CD8-positive, alpha-beta memory T cell (primary cell): Measurements from ENCODE around the gene NDUFS3. TPM values are rescaled to one million over a fixed set of nuclear protein-coding genes. Genes with fewer than 3 reads are reported as not detected.

ENCODE experiments used
- CTCF ChIA-PET: fragments of 350-600 bp; sonication (Branson Sonifier 250); formaldehyde crosslinking; loops from one replicate; lab custom pipeline; 2021; ENCODE audit warnings: antibody characterized with exemption; lab: Charles Lee
- POLR2A ChIA-PET: fragments of 350-600 bp; sonication (Branson Sonifier 250); formaldehyde crosslinking; loops from one replicate; lab custom pipeline; 2021; ENCODE audit warnings: antibody characterized with exemption; lab: Charles Lee
- DNase-seq, 5 donors: peaks; one replicate each; pipeline versions ENCODE4 v3.0.0 to v3.0.0-alpha.2; 2020 to 2022; ENCODE audit warnings: mixed read lengths in 1 of 5
- H3K27ac ChIP-seq: one replicate; pipeline ENCODE4 v1.7.0; 2013; ENCODE audit warnings: low read depth, mild to moderate bottlenecking, low read length, moderate library complexity
- H3K27me3 ChIP-seq: 2 replicates; pipeline ENCODE4 v1.7.0; 2013; ENCODE audit warnings: low read length, mild to moderate bottlenecking; ENCODE audit not compliant: insufficient read depth, poor library complexity, severe bottlenecking
- H3K36me3 ChIP-seq: 2 replicates; pipeline ENCODE4 v1.7.0; 2013; ENCODE audit warnings: mild to moderate bottlenecking, low read length, moderate library complexity; ENCODE audit not compliant: insufficient read depth
- H3K4me1 ChIP-seq: 2 replicates; pipeline ENCODE4 v1.7.0; 2013; ENCODE audit warnings: mild to moderate bottlenecking, low read length, moderate library complexity; ENCODE audit not compliant: insufficient read depth
- H3K4me3 ChIP-seq: 2 replicates; pipeline ENCODE4 v1.7.0; 2013; ENCODE audit warnings: mild to moderate bottlenecking, low read length
- H3K9me3 ChIP-seq: 2 replicates; pipeline ENCODE4 v1.7.0; 2013; ENCODE audit warnings: mild to moderate bottlenecking, low read length
- H3K27ac Mint-ChIP-seq, 8 donors: one replicate each; pipeline ENCODE4 v1.8.0; 2020 to 2021; ENCODE audit warnings: mixed read lengths in 8 of 8, mild to moderate bottlenecking in 6 of 8, inconsistent platforms in 3 of 8, moderate library complexity in 3 of 8
- H3K27me3 Mint-ChIP-seq, 2 donors: one replicate each; pipeline ENCODE4 v1.8.0; 2020 to 2021; ENCODE audit warnings: mixed read lengths in 2 of 2, mild to moderate bottlenecking in 1 of 2, moderate library complexity in 1 of 2
- H3K36me3 Mint-ChIP-seq, 3 donors: one replicate each; pipeline ENCODE4 v1.8.0; 2020 to 2021; ENCODE audit warnings: mixed read lengths in 3 of 3, inconsistent platforms in 1 of 3, mild to moderate bottlenecking in 1 of 3
- H3K4me1 Mint-ChIP-seq, 3 donors: one replicate each; pipeline ENCODE4 v1.8.0; 2020 to 2021; ENCODE audit warnings: mixed read lengths in 3 of 3, inconsistent platforms in 1 of 3, mild to moderate bottlenecking in 1 of 3
- H3K4me3 Mint-ChIP-seq, 7 donors: one replicate each; pipeline ENCODE4 v1.8.0; 2020 to 2021; ENCODE audit warnings: mixed read lengths in 7 of 7, mild to moderate bottlenecking in 6 of 7, moderate library complexity in 4 of 7, inconsistent platforms in 2 of 7
- H3K9me3 Mint-ChIP-seq, 5 donors: one replicate each; pipeline ENCODE4 v1.8.0; 2020 to 2022; ENCODE audit warnings: mixed read lengths in 5 of 5, mild to moderate bottlenecking in 3 of 5, moderate library complexity in 2 of 5, inconsistent platforms in 1 of 5
- polyA plus RNA-seq: library from polyadenylated mRNA; unstranded; fragments of 300-500 nt; fragmentation: Illumina TruSeq; gene quantifications from one replicate; pipeline ENCODE4 v1.2.3, GENCODE V29; 2021
- total RNA-seq, 2 experiments: library from RNA; stranded (reverse); gene quantifications; one replicate each; pipeline ENCODE4 v1.2.3, GENCODE V29; 2021

NDUFS3 gene
- total and polyA plus RNA-seq, 3 experiments from 2014 or later: 98.9 to 157 (median 147) TPM

- Histone ChIP-seq H3K9me3 (no peaks in the 10 kb centered on the region), H3K27ac (no peak overlapping the region), H3K36me3 (peaks cover 16% of the 10 kb centered on the region), H3K27me3 (no peaks in the 10 kb centered on the region), H3K4me3 (no peak overlapping the region), H3K4me1 (no peaks in the 10 kb centered on the region)
- DNase-seq: no peak
- Mint-ChIP-seq H3K9me3 (no peaks in the 10 kb centered on the region), H3K4me3 (no peak overlapping the region), H3K27me3 (peaks cover 0 to 5% of the 10 kb centered on the region in 2 donors), H3K27ac (peak overlapping the region in 1 of 8 donors; percentile 57), H3K36me3 (peaks cover 15 to 32% (median 15%) of the 10 kb centered on the region in 3 donors), H3K4me1 (peaks cover 0 to 2% (median 0%) of the 10 kb centered on the region in 3 donors)
- POLR2A ChIA-PET: no interaction called here
- CTCF ChIA-PET: no interaction called here
Measured at GRCh38 chr11:47587039-47587716, 8.3 kb downstream of the NDUFS3 start.

- H3K4me3 Mint-ChIP-seq: no peak overlapping the region
- Histone ChIP-seq H3K27me3 (peaks cover 2% of the 10 kb centered on the region), H3K4me3 (no peak overlapping the region), H3K4me1 (no peaks in the 10 kb centered on the region), H3K27ac (no peak overlapping the region), H3K36me3 (peaks cover 13% of the 10 kb centered on the region), H3K9me3 (no peaks in the 10 kb centered on the region)
- POLR2A ChIA-PET: no interaction called here
- DNase-seq: no peak
- no peaks in the 10 kb centered on the region for H3K4me1 Mint-ChIP-seq
- H3K36me3 Mint-ChIP-seq: peaks cover 11 to 26% (median 12%) of the 10 kb centered on the region in 3 donors
- no peak overlapping the region for H3K27ac Mint-ChIP-seq
- CTCF ChIA-PET: no interaction called here
- no peaks in the 10 kb centered on the region for H3K9me3 Mint-ChIP-seq
- peaks cover 6 to 10% of the 10 kb centered on the region in 2 donors for H3K27me3 Mint-ChIP-seq
Measured at GRCh38 chr11:47587723-47588326, 9.0 kb downstream of the NDUFS3 start.

- H3K27ac ChIP-seq: no peak overlapping the region
- H3K9me3 ChIP-seq: no peaks in the 10 kb centered on the region
- H3K9me3 Mint-ChIP-seq: no peaks in the 10 kb centered on the region
- H3K27ac Mint-ChIP-seq: no peak overlapping the region
- ChIA-PET CTCF (no interaction called here), POLR2A (no interaction called here)
- H3K4me3 ChIP-seq: no peak overlapping the region
- H3K27me3 Mint-ChIP-seq: peaks cover 17 to 18% of the 10 kb centered on the region in 2 donors
- H3K27me3 ChIP-seq: peaks cover 14% of the 10 kb centered on the region
- peaks cover under 1% of the 10 kb centered on the region for H3K36me3 ChIP-seq
- no peak for DNase-seq
- no peaks in the 10 kb centered on the region for H3K4me1 ChIP-seq
- peaks cover 4 to 13% (median 4%) of the 10 kb centered on the region in 3 donors for H3K36me3 Mint-ChIP-seq
- peaks cover 0 to 11% (median 2%) of the 10 kb centered on the region in 3 donors for H3K4me1 Mint-ChIP-seq
- no peak overlapping the region for H3K4me3 Mint-ChIP-seq
Measured at GRCh38 chr11:47589118-47589517, 10.2 kb downstream of the NDUFS3 start.

- ChIA-PET POLR2A (no interaction called here), CTCF (no interaction called here)
- H3K4me1 Mint-ChIP-seq: peaks cover 0 to 14% (median 2%) of the 10 kb centered on the region in 3 donors
- Histone ChIP-seq H3K9me3 (no peaks in the 10 kb centered on the region), H3K27ac (no peak overlapping the region), H3K36me3 (no peaks in the 10 kb centered on the region), H3K27me3 (peaks cover 18% of the 10 kb centered on the region), H3K4me3 (no peak overlapping the region), H3K4me1 (no peaks in the 10 kb centered on the region)
- no peak overlapping the region for H3K27ac Mint-ChIP-seq
- H3K27me3 Mint-ChIP-seq: peaks cover 20 to 21% of the 10 kb centered on the region in 2 donors
- H3K36me3 Mint-ChIP-seq: peaks cover 0 to 8% (median 2%) of the 10 kb centered on the region in 3 donors
- DNase-seq: no peak
- no peak overlapping the region for H3K4me3 Mint-ChIP-seq
- H3K9me3 Mint-ChIP-seq: no peaks in the 10 kb centered on the region
Measured at GRCh38 chr11:47589584-47589976, 10.7 kb downstream of the NDUFS3 start.

- no peak overlapping the region for H3K27ac ChIP-seq
Measured at GRCh38 chr11:47589977-47590861, 11.3 kb downstream of the NDUFS3 start.

GRCh38 chr11:47591764-47592163 is 12.9 kb downstream of the NDUFS3 start:
- no peak for DNase-seq
- H3K36me3 ChIP-seq: no peaks in the 10 kb centered on the region
- H3K36me3 Mint-ChIP-seq: peaks cover 0 to 4% (median 0%) of the 10 kb centered on the region in 3 donors
- no peaks in the 10 kb centered on the region for H3K9me3 ChIP-seq
- H3K4me1 ChIP-seq: no peaks in the 10 kb centered on the region
- H3K9me3 Mint-ChIP-seq: no peaks in the 10 kb centered on the region
- peaks cover 24% of the 10 kb centered on the region for H3K27me3 ChIP-seq
- peaks cover 29 to 35% of the 10 kb centered on the region in 2 donors for H3K27me3 Mint-ChIP-seq
- H3K27ac Mint-ChIP-seq: no peak overlapping the region
- no peak overlapping the region for H3K27ac ChIP-seq
- CTCF ChIA-PET: no interaction called here
- H3K4me1 Mint-ChIP-seq: peaks cover 0 to 14% (median 2%) of the 10 kb centered on the region in 3 donors
- H3K4me3 ChIP-seq: no peak overlapping the region
- POLR2A ChIA-PET: no interaction called here
- no peak overlapping the region for H3K4me3 Mint-ChIP-seq

More at GRCh38 chr11:47589977-47590861, 11.3 kb downstream of the NDUFS3 start:
- Mint-ChIP-seq H3K4me3 (no peak overlapping the region), H3K27me3 (peaks cover 26 to 27% of the 10 kb centered on the region in 2 donors), H3K4me1 (peaks cover 0 to 14% (median 2%) of the 10 kb centered on the region in 3 donors), H3K9me3 (no peaks in the 10 kb centered on the region), H3K36me3 (peaks cover 0 to 4% (median 2%) of the 10 kb centered on the region in 3 donors), H3K27ac (peak overlapping the region in 1 of 8 donors; percentile 90)
- no peaks in the 10 kb centered on the region for H3K4me1 ChIP-seq
- ChIA-PET CTCF (no interaction called here), POLR2A (no interaction called here)
- no peak overlapping the region for H3K4me3 ChIP-seq
- peaks cover 24% of the 10 kb centered on the region for H3K27me3 ChIP-seq
- no peak for DNase-seq
- H3K9me3 ChIP-seq: no peaks in the 10 kb centered on the region
- H3K36me3 ChIP-seq: no peaks in the 10 kb centered on the region

- no peak overlapping the region for H3K4me3 ChIP-seq
- CTCF ChIA-PET: no interaction called here
- peaks cover 24% of the 10 kb centered on the region for H3K27me3 ChIP-seq
- H3K9me3 ChIP-seq: no peaks in the 10 kb centered on the region
- DNase-seq: no peak
- Mint-ChIP-seq H3K4me3 (no peak overlapping the region), H3K27ac (no peak overlapping the region), H3K4me1 (peaks cover 0 to 14% (median 2%) of the 10 kb centered on the region in 3 donors), H3K27me3 (peaks cover 29 to 35% of the 10 kb centered on the region in 2 donors), H3K36me3 (peaks cover 0 to 4% (median 0%) of the 10 kb centered on the region in 3 donors), H3K9me3 (no peaks in the 10 kb centered on the region)
- POLR2A ChIA-PET: no interaction called here
- no peaks in the 10 kb centered on the region for H3K4me1 ChIP-seq
- H3K27ac ChIP-seq: no peak overlapping the region
- H3K36me3 ChIP-seq: no peaks in the 10 kb centered on the region
Measured at GRCh38 chr11:47592251-47592650, 13.4 kb downstream of the NDUFS3 start.
